Naive thymus-derived CD8-positive, alpha-beta T cell (primary cell): Measurements from ENCODE around the gene CBLB. TPM values are rescaled to one million over a fixed set of nuclear protein-coding genes. Genes with fewer than 3 reads are reported as not detected.

Experiments
- ATAC-seq, 2 donors: fragments of 150-1000 bp; cut with Tn5 transposase in 1 of 2; sonication (Bioruptor Pico), chemical (Tn5 transposase) in 1 of 2; 1 replicate in 1 of 2; 2 replicates in 1 of 2; pipeline ENCODE4 v1.10.0; 2021; ENCODE audit warnings: mild to moderate bottlenecking in 2 of 2, moderate library complexity in 2 of 2
- POLR2A ChIA-PET: fragments of 350-600 bp; sonication (Branson Sonifier 250); formaldehyde crosslinking; loops from one replicate; lab custom pipeline; 2021; ENCODE audit warnings: antibody characterized with exemption; lab: Charles Lee
- DNase-seq, 10 donors: peaks; one replicate each; pipeline versions ENCODE4 v3.0.0 to v3.0.0-alpha.2; 2020 to 2022
- H3K27ac Mint-ChIP-seq, 10 donors: one replicate each; pipeline ENCODE4 v1.8.0; 2020 to 2022; ENCODE audit warnings: mild to moderate bottlenecking in 10 of 10, mixed read lengths in 10 of 10, moderate library complexity in 4 of 10, inconsistent platforms in 1 of 10
- H3K27me3 Mint-ChIP-seq, 5 donors: one replicate each; pipeline ENCODE4 v1.8.0; 2021 to 2022; ENCODE audit warnings: mixed read lengths in 5 of 5
- H3K36me3 Mint-ChIP-seq, 3 donors: one replicate each; pipeline ENCODE4 v1.8.0; 2020 to 2022; ENCODE audit warnings: mixed read lengths in 3 of 3, mild to moderate bottlenecking in 2 of 3, inconsistent platforms in 1 of 3
- H3K4me1 Mint-ChIP-seq, 4 donors: one replicate each; pipeline ENCODE4 v1.8.0; 2021 to 2022; ENCODE audit warnings: mixed read lengths in 4 of 4
- H3K4me3 Mint-ChIP-seq, 10 donors: one replicate each; pipeline ENCODE4 v1.8.0; 2020 to 2022; ENCODE audit warnings: mild to moderate bottlenecking in 10 of 10, mixed read lengths in 10 of 10, moderate library complexity in 6 of 10, inconsistent platforms in 1 of 10
- H3K9me3 Mint-ChIP-seq, 9 donors: one replicate each; pipeline ENCODE4 v1.8.0; 2020 to 2022; ENCODE audit warnings: mixed read lengths in 9 of 9, mild to moderate bottlenecking in 3 of 9, inconsistent platforms in 1 of 9, moderate library complexity in 1 of 9
- polyA plus RNA-seq, 3 donors: library from polyadenylated mRNA; unstranded; fragments of 300-500 nt; fragmentation: Illumina TruSeq; gene quantifications; one replicate each; pipeline ENCODE4 v1.2.3, GENCODE V29; 2021
- total RNA-seq, 8 experiments: library from RNA in 2 of 8; stranded (reverse) in 2 of 8; gene quantifications; one replicate each; pipeline ENCODE4 v1.2.3 and lab custom pipeline; 2021 to 2026

CBLB gene
- total and polyA plus RNA-seq, 5 experiments from 2014 or later: 32.1 to 108 (median 36.6) TPM

DNA sequence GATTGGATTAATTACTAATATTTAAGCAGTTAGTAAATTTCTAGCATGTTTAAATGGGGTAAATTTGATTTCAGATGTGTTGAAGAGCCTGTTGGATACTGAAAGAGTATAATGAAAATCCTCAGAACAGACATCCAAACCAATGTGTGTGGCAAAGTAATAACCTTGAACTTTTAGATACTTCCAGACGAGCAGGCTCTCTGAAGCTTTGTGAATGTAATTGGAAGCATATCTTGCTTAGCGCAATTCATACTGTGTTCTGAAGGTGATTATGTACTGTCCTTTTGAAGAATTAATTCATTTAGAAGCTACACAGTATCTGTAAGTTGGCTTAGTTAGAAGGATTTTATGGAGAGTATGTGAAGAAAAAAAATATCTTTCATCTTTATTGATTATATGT, 161.8 kb downstream of the CBLB start:
- POLR2A ChIA-PET: interaction anchor here (0.6 kb wide), 1 partner anchor 15 kb away, joined by 3 read pairs; no protein-coding TSS in a partner anchor
- Mint-ChIP-seq H3K36me3 (peaks cover 25 to 61% (median 42%) of the 10 kb centered on the region in 3 donors), H3K27me3 (no peaks in the 10 kb centered on the region), H3K4me3 (no peak overlapping the region), H3K4me1 (peaks cover 0 to 10% (median 5%) of the 10 kb centered on the region in 4 donors), H3K9me3 (peaks cover 0 to 6% (median 0%) of the 10 kb centered on the region in 9 donors), H3K27ac (peak overlapping the region in 1 of 10 donors; percentile 24)
- no peak for ATAC-seq
- DNase-seq: no peak

- Mint-ChIP-seq H3K27ac (peak overlapping the region in 3 of 10 donors; percentile 28 to 77 (median 55)), H3K9me3 (peaks cover 0 to 2% (median 0%) of the 10 kb centered on the region in 9 donors), H3K4me3 (no peak overlapping the region), H3K4me1 (peaks cover 13 to 19% (median 16%) of the 10 kb centered on the region in 4 donors), H3K36me3 (peaks cover 27 to 65% (median 49%) of the 10 kb centered on the region in 3 donors), H3K27me3 (no peaks in the 10 kb centered on the region)
- DNase-seq (no peak), ATAC-seq (no peak)
- POLR2A ChIA-PET: no interaction called here
These were observed 163.9 kb downstream of the CBLB start for GRCh38 chr3:105704726-105705410.

- Mint-ChIP-seq H3K4me3 (no peak overlapping the region), H3K4me1 (peaks cover 22 to 46% (median 36%) of the 10 kb centered on the region in 4 donors), H3K36me3 (peaks cover 27 to 70% (median 48%) of the 10 kb centered on the region in 3 donors)
These were observed 168.2 kb downstream of the CBLB start for GRCh38 chr3:105700575-105700974.

DNA sequence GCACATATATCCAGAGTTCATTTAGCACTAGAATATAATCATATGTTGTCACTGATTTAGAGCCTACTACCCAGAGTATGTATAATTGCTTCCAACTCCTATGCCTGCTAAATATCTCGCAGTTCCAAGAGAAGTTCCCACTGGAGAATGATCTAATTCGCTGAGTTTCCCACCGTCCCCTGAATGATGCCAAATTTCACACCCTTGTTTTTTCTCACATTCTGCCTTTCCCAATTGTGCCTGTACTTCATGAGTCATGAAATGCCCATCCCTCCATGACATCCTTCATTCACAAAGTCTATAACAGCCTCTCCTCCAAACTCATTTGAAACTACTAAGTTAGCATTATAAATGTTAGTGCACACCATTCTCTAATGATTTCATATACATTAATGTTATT, 177.2 kb downstream of the CBLB start:
- peaks cover 20 to 39% (median 37%) of the 10 kb centered on the region in 3 donors for H3K36me3 Mint-ChIP-seq
- no peak overlapping the region for H3K4me3 Mint-ChIP-seq
- H3K27me3 Mint-ChIP-seq: no peaks in the 10 kb centered on the region
- DNase-seq: no peak
- H3K9me3 Mint-ChIP-seq: peaks cover 0 to 3% (median 0%) of the 10 kb centered on the region in 9 donors
- POLR2A ChIA-PET: interaction anchor here (0.6 kb wide), 1 partner anchor 186 kb away, joined by 3 read pairs; no protein-coding TSS in a partner anchor
- H3K27ac Mint-ChIP-seq: peak overlapping the region in 9 of 10 donors; percentile 1 to 83 (median 41)
- no peak for ATAC-seq
- H3K4me1 Mint-ChIP-seq: peaks cover 7 to 39% (median 28%) of the 10 kb centered on the region in 4 donors

More at GRCh38 chr3:105700575-105700974, 168.2 kb downstream of the CBLB start:
- Mint-ChIP-seq H3K27ac (peak overlapping the region in 7 of 10 donors; percentile 1 to 77 (median 61)), H3K9me3 (no peaks in the 10 kb centered on the region), H3K27me3 (no peaks in the 10 kb centered on the region)
- POLR2A ChIA-PET: no interaction called here
- DNase-seq (no peak), ATAC-seq (no peak)

DNA sequence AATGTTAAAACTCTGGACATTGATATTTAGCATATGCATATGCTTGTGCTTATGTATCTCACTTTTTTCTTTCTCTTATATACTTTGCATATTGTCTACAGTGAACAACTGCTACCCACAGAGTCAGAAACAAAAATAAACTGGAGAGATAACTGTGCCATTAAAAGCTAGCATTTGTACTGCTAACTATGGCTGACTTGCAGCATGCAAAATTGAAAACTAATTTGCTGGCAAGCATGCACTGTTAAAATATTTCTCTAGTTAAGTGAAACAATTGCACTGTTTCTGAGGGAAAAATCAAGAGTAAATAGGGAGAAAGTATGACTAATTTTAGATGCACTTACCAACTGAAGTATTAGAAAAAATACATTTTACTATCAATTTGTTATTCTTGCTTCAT, 177.8 kb downstream of the CBLB start:
- Mint-ChIP-seq H3K36me3 (peaks cover 20 to 38% (median 37%) of the 10 kb centered on the region in 3 donors), H3K27ac (peak overlapping the region in 2 of 10 donors; percentile 4 to 64), H3K4me3 (no peak overlapping the region), H3K4me1 (peaks cover 6 to 40% (median 31%) of the 10 kb centered on the region in 4 donors), H3K27me3 (no peaks in the 10 kb centered on the region), H3K9me3 (peaks cover 0 to 3% (median 0%) of the 10 kb centered on the region in 9 donors)
- no peak for ATAC-seq
- POLR2A ChIA-PET: interaction anchor here (0.6 kb wide), 1 partner anchor 186 kb away, joined by 3 read pairs; no protein-coding TSS in a partner anchor
- DNase-seq: no peak

- peak overlapping the region in 9 of 10 donors; percentile 13 to 67 (median 50) for H3K27ac Mint-ChIP-seq
- H3K4me1 Mint-ChIP-seq: peaks cover 9 to 32% (median 31%) of the 10 kb centered on the region in 4 donors
- H3K4me3 Mint-ChIP-seq: no peak overlapping the region
- H3K9me3 Mint-ChIP-seq: peaks cover 0 to 3% (median 0%) of the 10 kb centered on the region in 9 donors
- DNase-seq (no peak), ATAC-seq (no peak)
- H3K27me3 Mint-ChIP-seq: no peaks in the 10 kb centered on the region
- POLR2A ChIA-PET: interaction anchor here (0.5 to 1.1 kb wide), 3 partner anchors 180 to 799 kb away, joined by 3 to 5 read pairs (median 3); partner anchors contain the start of gene CBLB
- H3K36me3 Mint-ChIP-seq: peaks cover 20 to 50% (median 40%) of the 10 kb centered on the region in 3 donors
These were observed 180.0 kb downstream of the CBLB start for GRCh38 chr3:105688821-105689220.

DNA sequence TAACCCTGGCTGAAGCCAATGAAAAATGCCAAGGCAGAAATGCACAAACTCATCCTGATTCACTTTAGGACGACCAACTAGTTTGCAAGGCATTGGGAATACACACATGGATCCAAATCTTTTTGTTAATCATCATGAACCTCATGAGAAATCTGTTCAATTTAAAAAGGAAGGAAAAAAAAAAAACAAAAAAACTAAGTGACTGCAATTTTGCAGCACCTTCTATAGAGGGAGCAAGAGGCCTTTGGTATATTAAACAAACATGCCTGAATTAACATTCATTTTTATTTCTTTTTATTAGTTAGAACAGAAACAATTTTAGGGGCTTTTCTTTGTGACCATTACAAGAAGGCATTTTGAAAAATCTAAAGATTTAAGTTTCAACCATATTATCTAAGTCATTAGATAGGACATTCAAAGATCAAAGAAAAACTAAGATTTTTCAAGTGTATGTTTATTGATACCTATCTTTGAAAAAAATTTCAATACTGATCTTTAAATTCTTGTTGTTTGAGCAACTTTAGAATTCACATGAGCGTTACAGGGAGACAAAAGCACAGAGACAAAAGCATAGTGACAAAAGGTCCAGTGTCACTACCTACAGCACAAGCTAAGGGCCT, 182.4 kb downstream of the CBLB start:
- peak overlapping the region in 6 of 10 donors; percentile 1 to 87 (median 64) for H3K27ac Mint-ChIP-seq
- H3K4me1 Mint-ChIP-seq: peaks cover 9 to 29% (median 23%) of the 10 kb centered on the region in 4 donors
- DNase-seq (peak in 3 of 10 donors; percentile 53 to 60 (median 59)), ATAC-seq (peak; percentile 41 to 53)
- H3K9me3 Mint-ChIP-seq: peaks cover 0 to 3% (median 0%) of the 10 kb centered on the region in 9 donors
- H3K36me3 Mint-ChIP-seq: peaks cover 2 to 49% (median 22%) of the 10 kb centered on the region in 3 donors
- POLR2A ChIA-PET: no interaction called here
- no peaks in the 10 kb centered on the region for H3K27me3 Mint-ChIP-seq
- H3K4me3 Mint-ChIP-seq: no peak overlapping the region

DNA sequence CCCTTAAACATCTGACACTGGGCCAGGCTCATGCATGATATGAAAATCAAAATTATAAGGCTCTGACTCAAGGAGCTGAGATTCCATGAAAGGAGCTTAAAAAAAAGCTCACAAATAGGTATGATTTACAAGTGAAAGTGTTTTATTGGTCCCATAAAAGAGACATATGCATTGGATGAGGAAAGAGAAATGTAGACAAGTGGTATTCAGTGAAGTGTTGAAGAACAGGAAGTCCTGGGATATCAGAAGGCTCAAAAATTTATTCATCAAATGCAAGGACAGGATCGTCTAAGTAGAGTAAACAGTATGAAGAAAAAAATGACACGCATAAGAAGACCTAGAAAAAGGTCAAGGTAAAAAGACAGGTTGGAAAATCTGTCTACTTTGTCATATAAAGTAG, 188.9 kb downstream of the CBLB start:
- Mint-ChIP-seq H3K4me1 (no peaks in the 10 kb centered on the region), H3K27ac (peak overlapping the region in 2 of 10 donors; percentile 5 to 85), H3K4me3 (no peak overlapping the region), H3K9me3 (no peaks in the 10 kb centered on the region), H3K36me3 (peaks cover 15 to 88% (median 43%) of the 10 kb centered on the region in 3 donors), H3K27me3 (no peaks in the 10 kb centered on the region)
- DNase-seq: no peak
- POLR2A ChIA-PET: interaction anchor here (0.6 kb wide), 1 partner anchor 188 kb away, joined by 3 read pairs; no protein-coding TSS in a partner anchor
- ATAC-seq: no peak

DNA sequence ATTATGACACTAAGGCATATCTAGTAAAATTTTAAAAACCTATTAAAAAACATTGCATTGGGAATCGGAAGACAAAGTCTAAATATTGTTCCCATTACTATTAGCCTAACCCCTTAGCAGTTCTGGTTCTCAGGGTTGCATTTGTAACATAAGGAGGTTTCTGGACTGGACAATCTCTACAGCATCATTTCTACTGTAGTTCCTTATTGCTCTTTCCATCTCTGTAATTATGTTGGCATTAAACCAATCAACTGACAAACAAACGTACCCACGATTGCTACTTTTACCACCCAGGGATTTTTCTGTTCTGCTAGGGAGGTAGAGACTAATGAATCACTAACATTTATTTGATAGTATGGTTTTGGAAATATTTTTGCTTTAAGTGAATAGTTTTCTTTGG, 190.8 kb downstream of the CBLB start:
- Mint-ChIP-seq H3K27ac (no peak overlapping the region), H3K36me3 (peaks cover 24 to 89% (median 55%) of the 10 kb centered on the region in 3 donors), H3K27me3 (no peaks in the 10 kb centered on the region), H3K9me3 (no peaks in the 10 kb centered on the region), H3K4me1 (peaks cover 4 to 11% (median 7%) of the 10 kb centered on the region in 4 donors), H3K4me3 (no peak overlapping the region)
- ATAC-seq (no peak), DNase-seq (no peak)
- POLR2A ChIA-PET: no interaction called here

DNA sequence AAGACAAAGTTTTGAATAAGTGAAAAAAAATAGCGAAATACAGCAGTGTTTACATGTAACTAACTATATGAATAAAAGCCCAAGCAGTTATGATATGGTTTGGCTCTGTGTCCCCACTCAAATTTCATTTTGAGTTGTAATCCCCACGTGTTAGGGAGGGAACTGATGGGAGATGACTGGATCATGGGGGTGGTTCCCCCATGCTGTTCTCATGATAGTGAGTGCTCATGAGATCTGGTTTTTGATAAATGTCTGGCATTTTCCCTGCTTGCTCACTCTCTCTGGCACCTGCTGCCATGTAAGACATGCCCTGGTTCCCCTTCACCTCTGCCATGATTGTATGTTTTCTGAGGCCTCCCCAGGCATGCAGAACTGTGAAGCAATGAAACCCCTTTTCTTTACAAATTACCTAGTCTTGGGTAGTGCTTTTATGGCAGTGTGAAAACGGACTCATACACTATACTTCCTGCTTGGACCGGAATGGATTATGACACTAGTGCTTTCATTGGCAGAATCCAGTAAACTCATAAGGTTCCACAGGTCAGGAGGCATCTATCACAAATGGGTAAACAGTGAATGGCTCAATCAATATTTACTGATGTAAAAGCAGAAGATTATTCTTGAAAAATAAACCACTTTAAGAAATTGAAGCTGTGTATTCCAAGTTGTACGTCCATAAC, 192.1 kb downstream of the CBLB start:
- peaks cover 24 to 83% (median 55%) of the 10 kb centered on the region in 3 donors for H3K36me3 Mint-ChIP-seq
- POLR2A ChIA-PET: interaction anchor here (0.6 kb wide), 1 partner anchor 129 kb away, joined by 3 read pairs; no protein-coding TSS in a partner anchor
- no peaks in the 10 kb centered on the region for H3K9me3 Mint-ChIP-seq
- H3K4me1 Mint-ChIP-seq: peaks cover 4 to 11% (median 7%) of the 10 kb centered on the region in 4 donors
- peak overlapping the region in 4 of 10 donors; percentile 36 to 86 (median 62) for H3K27ac Mint-ChIP-seq
- DNase-seq (no peak), ATAC-seq (no peak)
- H3K4me3 Mint-ChIP-seq: no peak overlapping the region
- H3K27me3 Mint-ChIP-seq: no peaks in the 10 kb centered on the region

DNA sequence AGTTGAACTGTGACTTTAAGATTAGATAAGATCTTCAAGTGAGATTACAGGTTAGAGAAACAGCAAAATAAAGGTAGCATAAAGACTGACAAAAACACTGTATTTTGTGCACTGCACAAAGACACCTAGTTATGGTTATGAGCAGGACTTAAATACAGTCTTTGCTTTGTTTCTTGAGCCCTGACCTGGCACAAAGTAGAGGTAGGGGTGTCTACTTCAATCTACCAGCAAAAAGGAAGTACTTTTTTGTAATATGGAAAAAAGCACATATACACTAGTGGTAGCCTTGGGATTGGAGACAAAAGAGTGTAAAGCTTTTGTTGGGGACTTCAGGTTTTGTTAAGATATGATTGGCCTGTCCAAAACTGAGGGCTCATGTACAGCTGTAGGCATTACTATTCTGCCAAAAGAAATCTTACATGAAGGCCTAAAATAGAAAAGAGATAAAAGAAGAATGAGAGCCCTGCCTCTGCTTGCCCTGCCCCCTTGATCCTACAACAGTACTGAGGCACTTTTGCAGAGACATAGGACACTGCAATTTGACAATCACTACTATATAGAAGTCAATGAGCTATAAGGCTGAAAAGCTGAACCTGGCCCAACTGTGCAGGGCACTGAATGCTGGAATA, 194.3 kb downstream of the CBLB start:
- peaks cover 13 to 83% (median 45%) of the 10 kb centered on the region in 3 donors for H3K36me3 Mint-ChIP-seq
- H3K27me3 Mint-ChIP-seq: no peaks in the 10 kb centered on the region
- no peaks in the 10 kb centered on the region for H3K9me3 Mint-ChIP-seq
- no peak for DNase-seq
- ATAC-seq: no peak
- no peak overlapping the region for H3K4me3 Mint-ChIP-seq
- peak overlapping the region in 6 of 10 donors; percentile 1 to 31 (median 10) for H3K27ac Mint-ChIP-seq
- POLR2A ChIA-PET: no interaction called here
- H3K4me1 Mint-ChIP-seq: peaks cover 4 to 11% (median 7%) of the 10 kb centered on the region in 4 donors
